Erythroblast (primary cell): ENCODE data around the gene SLF2.

Experiments
- GATA1 ChIP-seq: IDR thresholded peaks from 2 replicates; pipeline ENCODE4 v1.6.1; 2011; ENCODE audit warnings: low read depth, mild to moderate bottlenecking, control low read depth, low read length, moderate library complexity
- POLR2A ChIP-seq: IDR thresholded peaks from 2 replicates; pipeline ENCODE4 v1.6.1; 2011; ENCODE audit warnings: mild to moderate bottlenecking, low read length

- no peak for TF ChIP-seq POLR2A
- no peak for TF ChIP-seq GATA1
Observed at GRCh38 chr10:100868382-100868781, 44.4 kb upstream of the SLF2 start.
